Stimulated activated CD4-positive, alpha-beta T cell treated with anti-CD3 and anti-CD28 coated beads, Interleukin-2, amount 100 ng/mL, for 24 hours (primary cell): ENCODE results near the gene SNED1.
A peak's percentile ranks its signal among the peaks of the same experiment; 100 is the strongest.

Experiments used
- DNase-seq, 2 donors: peaks; one replicate each; pipeline ENCODE4 v3.0.0-alpha.2; 2020

Gene SNED1

GRCh38 chr2:241110607-241111439 is 112.4 kb downstream of the SNED1 start:
- DNase-seq: no peak

GRCh38 chr2:241111440-241111805 is 113.0 kb downstream of the SNED1 start:
- DNase-seq: peak in 1 of 2 donors; percentile 20

GRCh38 chr2:241112046-241112445 is 113.6 kb downstream of the SNED1 start:
- no peak for DNase-seq

GRCh38 chr2:241112592-241112991 is 114.2 kb downstream of the SNED1 start:
- DNase-seq: peak in 1 of 2 donors; percentile 52

GRCh38 chr2:241114836-241115235 is 116.4 kb downstream of the SNED1 start:
- DNase-seq: no peak

- DNase-seq: no peak
Measured at GRCh38 chr2:241115361-241115760, 116.9 kb downstream of the SNED1 start.

GRCh38 chr2:241116606-241117560 is 118.5 kb downstream of the SNED1 start:
- no peak for DNase-seq

- no peak for DNase-seq
Measured at GRCh38 chr2:241118737-241119505, 120.5 kb downstream of the SNED1 start.

- DNase-seq: no peak
Measured at GRCh38 chr2:241120440-241120839, 122.0 kb downstream of the SNED1 start.

GRCh38 chr2:241121008-241121407 is 122.6 kb downstream of the SNED1 start:
- no peak for DNase-seq

GRCh38 chr2:241122376-241123002 is 124.1 kb downstream of the SNED1 start:
- DNase-seq: no peak

GRCh38 chr2:241123816-241124536 is 125.6 kb downstream of the SNED1 start:
- peak in 1 of 2 donors; percentile 53 for DNase-seq

GRCh38 chr2:241125626-241126025 is 127.2 kb downstream of the SNED1 start:
- no peak for DNase-seq

GRCh38 chr2:241126201-241126611 is 127.8 kb downstream of the SNED1 start:
- no peak for DNase-seq

GRCh38 chr2:241126771-241127202 is 128.4 kb downstream of the SNED1 start:
- DNase-seq: no peak

GRCh38 chr2:241128266-241128665 is 129.8 kb downstream of the SNED1 start:
- no peak for DNase-seq

GRCh38 chr2:241129086-241129871 is 130.9 kb downstream of the SNED1 start:
- no peak for DNase-seq

- DNase-seq: no peak
Measured at GRCh38 chr2:241130316-241130715, 131.9 kb downstream of the SNED1 start.

- no peak for DNase-seq
Measured at GRCh38 chr2:241131531-241131930, 133.1 kb downstream of the SNED1 start.

GRCh38 chr2:241132538-241133435 is 134.4 kb downstream of the SNED1 start:
- DNase-seq: no peak
